GM12878 (cell line): ENCODE measurements around the gene KIRREL1. TPM values are rescaled to one million over a fixed set of nuclear protein-coding genes. Genes with fewer than 3 reads are reported as not detected.

Source experiments
- ATAC-seq: fragments of 200-7000 bp; cut with Tn5 transposase; 3 replicates; pipeline ENCODE4 v1.9.1; 2020; ENCODE audit warnings: mild to moderate bottlenecking, moderate library complexity
- BruUV-seq: library from RNA; stranded (reverse); fragments of 400-500 nt; replicated peaks from 2 replicates; lab custom pipeline; 2021; lab: Mats Ljungman, UMichigan
- CTCF ChIA-PET: fragments of 300-600 bp; sonication (Branson Sonifier 250); formaldehyde crosslinking; extraction: SDS; loops from one replicate; lab custom pipeline; 2021; ENCODE audit warnings: inconsistent platforms; lab: Yijun Ruan, JAX
- POLR2A ChIA-PET: fragments of 350-600 bp; formaldehyde crosslinking; extraction: SDS; loops from one replicate; lab custom pipeline; 2021; ENCODE audit warnings: inconsistent platforms; lab: Charles Lee
- RAD21 ChIA-PET: fragments of 300-600 bp; sonication (Branson Sonifier 250); formaldehyde crosslinking; loops from one replicate; lab custom pipeline; 2023; ENCODE audit warnings: antibody characterized with exemption; ENCODE audit not compliant: unreplicated experiment; lab: Charles Lee
- SMC1A ChIA-PET: fragments of 300-600 bp; sonication (Branson Sonifier 250); formaldehyde crosslinking; loops from one replicate; lab custom pipeline; 2023; ENCODE audit not compliant: unreplicated experiment, uncharacterized antibody; lab: Charles Lee
- DNase-seq: peaks from one replicate; pipeline ENCODE4 v3.0.0-alpha.2; 2011; ENCODE audit warnings: low read depth, low spot score
- FAIRE-seq: peaks from 3 replicates; lab custom pipeline; 2011; peaks lifted over from hg19 to GRCh38; lab: Jason Lieb, UNC
- H2AFZ ChIP-seq: 2 replicates; pipeline ENCODE4 v1.6.0; 2011; ENCODE audit warnings: low read depth, low read length, control low read depth; ENCODE audit not compliant: control insufficient read depth
- H3K27ac ChIP-seq: 2 replicates; pipeline ENCODE4 v1.5.1; 2011; ENCODE audit warnings: control low read depth; ENCODE audit not compliant: control insufficient read depth, insufficient read depth
- H3K27me3 ChIP-seq, 2 experiments: replicated peaks in 1 of 2; 2 replicates each; pipeline versions ENCODE4 v1.6.0 to v1.6.1; 2011; ENCODE audit warnings: low read length in 1 of 2; ENCODE audit not compliant: control insufficient read depth in 2 of 2, insufficient read depth in 2 of 2
- H3K36me3 ChIP-seq, 2 experiments: 2 replicates each; pipeline ENCODE4 v1.5.1; 2011; ENCODE audit warnings: low read length in 1 of 2; ENCODE audit not compliant: control insufficient read depth in 2 of 2, insufficient read depth in 2 of 2
- H3K4me1 ChIP-seq: 2 replicates; pipeline ENCODE4 v1.6.1; 2011; ENCODE audit warnings: mild to moderate bottlenecking, low read length, moderate library complexity, mixed read lengths; ENCODE audit not compliant: control insufficient read depth, insufficient read depth
- H3K4me2 ChIP-seq: 2 replicates; pipeline ENCODE4 v1.6.0; 2011; ENCODE audit warnings: control low read depth; ENCODE audit not compliant: control insufficient read depth, insufficient read depth
- H3K4me3 ChIP-seq: fragments of 200-600 bp; sonication (generic); 2 replicates; pipeline ENCODE4 v1.5.1; 2016
- H3K79me2 ChIP-seq: 2 replicates; pipeline ENCODE4 v1.6.0; 2011; ENCODE audit warnings: low read length; ENCODE audit not compliant: control insufficient read depth, insufficient read depth
- H3K9ac ChIP-seq: 2 replicates; pipeline ENCODE4 v1.8.0; 2011; ENCODE audit warnings: low read length, control low read depth, mixed read lengths; ENCODE audit not compliant: control insufficient read depth, insufficient read depth
- H3K9me3 ChIP-seq: replicated peaks from 3 replicates; pipeline ENCODE4 v1.5.1; 2011; ENCODE audit warnings: mild to moderate bottlenecking, low read length; ENCODE audit not compliant: control insufficient read depth, insufficient read depth
- H4K20me1 ChIP-seq: 2 replicates; pipeline ENCODE4 v1.6.0; 2011; ENCODE audit not compliant: control insufficient read depth, insufficient read depth
- ATF7 ChIP-seq: fragments of 450-650 bp; IDR thresholded peaks from 2 replicates; pipeline ENCODE4 v1.6.1; 2016; ENCODE audit warnings: low read depth, mild to moderate bottlenecking
- BMI1 ChIP-seq: fragments of 450-650 bp; IDR thresholded peaks from 2 replicates; pipeline ENCODE4 v1.6.1; 2016; ENCODE audit warnings: mild to moderate bottlenecking, moderate library complexity, borderline replicate concordance
- BRCA1 ChIP-seq: IDR thresholded peaks from 2 replicates; pipeline ENCODE4 v1.6.1; 2011; ENCODE audit warnings: low read depth, low read length, improper control_type of control experiment
- EED ChIP-seq: sonication (generic); IDR thresholded peaks from 2 replicates; pipeline ENCODE4 v1.6.1; 2016; ENCODE audit warnings: antibody characterized with exemption, low read depth
- FOS ChIP-seq: IDR thresholded peaks from 3 replicates; pipeline ENCODE4 v1.6.1; 2011; ENCODE audit warnings: borderline replicate concordance; ENCODE audit not compliant: insufficient read length; ENCODE audit errors: extremely low read depth
- FOXK2 ChIP-seq: fragments of 450-650 bp; IDR thresholded peaks from 2 replicates; pipeline ENCODE4 v1.6.1; 2017; ENCODE audit warnings: mild to moderate bottlenecking, moderate library complexity
- GABPA ChIP-seq: IDR thresholded peaks from 2 replicates; pipeline ENCODE4 v1.6.1; 2014; ENCODE audit warnings: antibody characterized with exemption, low read depth, mild to moderate bottlenecking, inconsistent platforms
- MTA3 ChIP-seq: IDR thresholded peaks from 2 replicates; pipeline ENCODE4 v1.6.1; 2012; ENCODE audit warnings: low read length, inconsistent platforms, borderline replicate concordance
- MXI1 ChIP-seq: fragments of 150-350 bp; IDR thresholded peaks from 2 replicates; pipeline ENCODE4 v1.6.1; 2011; ENCODE audit warnings: low read depth, mild to moderate bottlenecking, inconsistent platforms, low read length, improper control_type of control experiment
- NR2F1 ChIP-seq: fragments of 450-650 bp; conservative IDR thresholded peaks from 2 replicates; pipeline ENCODE4 v1.6.1; 2017; ENCODE audit warnings: mild to moderate bottlenecking
- POLR2AphosphoS5 ChIP-seq: IDR thresholded peaks from 2 replicates; pipeline ENCODE4 v1.6.1; 2011; ENCODE audit warnings: mild to moderate bottlenecking, low read length, inconsistent platforms
- RCOR1 ChIP-seq: conservative IDR thresholded peaks from 2 replicates; pipeline ENCODE4 v1.6.1; 2012; ENCODE audit warnings: low read depth, low read length, improper control_type of control experiment
- RELA ChIP-seq: fragments of 450-650 bp; IDR thresholded peaks from 2 replicates; pipeline ENCODE4 v1.8.0; 2014; ENCODE audit warnings: borderline replicate concordance; ENCODE audit not compliant: partially characterized antibody
- RUNX3 ChIP-seq: IDR thresholded peaks from 2 replicates; pipeline ENCODE4 v1.6.1; 2012; ENCODE audit warnings: low read length, inconsistent platforms
- SMAD5 ChIP-seq: IDR thresholded peaks from 2 replicates; pipeline ENCODE4 v1.6.1; 2016; ENCODE audit warnings: antibody characterized with exemption, low read depth
- STAT3 ChIP-seq: IDR thresholded peaks from 2 replicates; pipeline ENCODE4 v1.6.1; 2011; ENCODE audit warnings: low read depth, low read length, improper control_type of control experiment
- TBL1XR1 ChIP-seq: IDR thresholded peaks from 2 replicates; pipeline ENCODE4 v1.6.1; 2012; ENCODE audit warnings: low read depth, low read length, improper control_type of control experiment
- TCF3 ChIP-seq: IDR thresholded peaks from 2 replicates; pipeline ENCODE4 v1.6.1; 2012; ENCODE audit warnings: low read depth, mild to moderate bottlenecking, low read length, borderline replicate concordance; ENCODE audit not compliant: insufficient read depth
- YBX1 ChIP-seq: fragments of 450-650 bp; IDR thresholded peaks from 2 replicates; pipeline ENCODE4 v1.6.1; 2016; ENCODE audit warnings: antibody characterized with exemption
- YY1 ChIP-seq: IDR thresholded peaks from 2 replicates; pipeline ENCODE4 v1.6.1; 2011; ENCODE audit warnings: low read depth, mild to moderate bottlenecking, low read length
- ZNF622 ChIP-seq: fragments of 450-650 bp; IDR thresholded peaks from 2 replicates; pipeline ENCODE4 v1.6.1; 2017; ENCODE audit warnings: mild to moderate bottlenecking, inconsistent platforms
- WGBS: methylation state at CpG from one replicate; pipeline ENCODE4 v1.1.6; 2016; ENCODE audit warnings: low lambda C conversion rate; ENCODE audit not compliant: insufficient replicate concordance, insufficient coverage; ENCODE audit errors: missing lambda C conversion rate; 5-methylcytosine and 5-hydroxymethylcytosine counted together
- in situ Hi-C: fragments of 300-500 bp; cut with MboI; formaldehyde crosslinking; loops from 9 replicates; pipeline ENCODE4 v1.14.3; 2018; ENCODE audit warnings: mixed read lengths
- intact Hi-C: fragments of 100-400 bp; cut with micrococcal nuclease; formaldehyde crosslinking; loops from one replicate; pipeline ENCODE4 v1.14.2; 2022; ENCODE audit not compliant: unreplicated experiment
- polyA plus RNA-seq, 11 experiments: library from polyadenylated mRNA; depleted of rRNA in 4 of 11; unstranded in 6 of 11; stranded (reverse) in 5 of 11; fragments of >200 nt; fragmentation: Nextera tagmentation in 4 of 11; fragmentation: Illumina TruSeq in 1 of 11; extraction: Ambion mirVana in 4 of 11; extraction: Trizol in 1 of 11; gene quantifications; 1 replicate in 1 of 11; 2 replicates in 10 of 11; pipeline versions ENCODE4 v1.2.1 to v1.2.3, GENCODE V29; 2011 to 2016; ENCODE audit warnings: inconsistent platforms in 2 of 11, missing spikeins in 2 of 11, low read depth in 1 of 11
- total RNA-seq, 4 experiments: library from RNA; depleted of rRNA in 3 of 4; stranded (reverse); fragments of >200 nt in 3 of 4; fragmentation: Illumina TruSeq in 1 of 4; extraction: Trizol in 1 of 4; gene quantifications; 2 replicates each; pipeline versions ENCODE4 v1.2.1 to v1.2.3, GENCODE V29; 2013 to 2021
- TF ChIP-seq, protein P1 (sequence below): IDR thresholded peaks from 2 replicates; pipeline ENCODE4 v1.6.1; 2011; ENCODE audit warnings: mild to moderate bottlenecking, low read depth, low read length, moderate library complexity; ENCODE audit not compliant: insufficient replicate concordance
- TF ChIP-seq, protein P2 (sequence below): IDR thresholded peaks from 2 replicates; pipeline ENCODE4 v1.6.1; 2012; ENCODE audit warnings: low read depth, low read length, improper control_type of control experiment
- TF ChIP-seq, protein P3 (sequence below): fragments of 450-650 bp; IDR thresholded peaks from 2 replicates; pipeline ENCODE4 v1.6.1; 2016; ENCODE audit warnings: mild to moderate bottlenecking

KIRREL1 gene
- total and polyA plus RNA-seq, 10 of the 15 experiments (the other 5 are each of a cell fraction or from before 2014, with no cell fraction given) = 0.15 TPM; not detected in 9

DNA sequence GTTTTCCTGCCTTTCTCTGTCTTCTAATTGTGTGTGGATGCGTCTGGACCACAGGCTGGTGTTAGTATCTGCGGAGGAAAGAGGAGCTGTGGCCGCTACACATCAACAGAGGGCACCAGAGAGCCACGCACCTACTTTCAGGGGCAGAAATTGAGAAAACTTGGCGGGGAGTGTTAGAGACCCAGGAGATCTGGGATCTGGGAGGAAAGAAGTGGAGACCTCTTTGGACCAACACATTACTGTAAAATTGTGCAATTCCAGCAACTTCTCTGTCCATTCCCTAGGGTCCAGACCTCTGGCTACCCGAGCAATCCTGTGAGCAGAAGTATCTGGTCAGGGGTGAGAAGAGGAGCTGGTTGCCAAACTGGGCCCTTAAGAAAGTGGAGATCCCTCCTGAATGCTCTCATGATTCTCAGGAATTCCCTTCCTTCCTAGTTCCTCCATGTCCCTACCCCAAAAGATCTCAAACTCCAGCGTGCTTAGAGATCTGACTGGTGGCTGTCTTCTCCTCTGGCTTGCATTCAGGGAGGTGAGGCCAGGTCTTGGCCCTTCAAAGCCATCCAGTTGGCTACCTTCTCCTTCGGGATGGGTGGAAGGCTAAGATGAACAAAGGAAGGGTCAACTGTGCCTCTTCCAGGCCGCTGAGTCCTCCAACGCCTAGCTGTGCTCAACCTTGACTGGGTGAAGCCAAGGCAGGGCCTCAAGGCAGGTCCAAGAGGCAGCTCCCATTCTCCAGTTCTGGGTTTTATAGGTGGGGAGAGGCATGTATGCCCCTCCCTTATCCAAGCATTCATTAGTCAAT lies 1.2 kb upstream of the KIRREL1 start:
- no peaks in the 10 kb centered on the region for H3K79me2 ChIP-seq
- in situ Hi-C loops (no loop called here), intact Hi-C loops (loop anchor here (1.0 to 5.0 kb wide), 3 partner anchors 95 to 133 kb away; no protein-coding TSS in a partner anchor)
- BruUV-seq = no TSS peak
- H3K4me2 ChIP-seq = no peak overlapping the region
- no peaks in the 10 kb centered on the region for H3K9me3 ChIP-seq
- DNase-seq = no peak
- peak; percentile 83 for ATAC-seq
- no peak overlapping the region for H3K27ac ChIP-seq
- POLR2A ChIA-PET = no interaction called here
- CTCF ChIA-PET = interaction anchor here (0.6 to 4.4 kb wide), 25 partner anchors 8 to 1096 kb away, joined by 3 to 115 read pairs (median 4); a partner anchor contains a TSS
- FAIRE-seq = peak; percentile 27
- H4K20me1 ChIP-seq = peaks cover 2% of the 10 kb centered on the region; the same call in 1 of the 2 replicates
- no peaks in the 10 kb centered on the region for H3K4me1 ChIP-seq
- no peaks in the 10 kb centered on the region for H3K36me3 ChIP-seq
- WGBS = 19% methylated on average over 10 of the region's 10 CpGs
- no peak overlapping the region for H3K4me3 ChIP-seq
- H3K9ac ChIP-seq = no peak overlapping the region
- RAD21 ChIA-PET = interaction anchor here (0.9 to 3.5 kb wide), 7 partner anchors 35 to 504 kb away, joined by 3 to 39 read pairs (median 3); no protein-coding TSS in a partner anchor
- H3K27me3 ChIP-seq = peaks cover 6 to 18% of the 10 kb centered on the region in 2 experiments; a peak in 3 of 4 replicates
- H2AFZ ChIP-seq = no peak overlapping the region
- SMC1A ChIA-PET = interaction anchor here (0.6 to 3.9 kb wide), 3 partner anchors 30 to 133 kb away, joined by 3 to 21 read pairs (median 10); no protein-coding TSS in a partner anchor
- no peak for TF ChIP-seq MXI1
- no peak for TF ChIP-seq TBL1XR1
- TF ChIP-seq RUNX3 = 0 out of 2 replicates have a peak, but pooled peaks have one; percentile 19
- TF ChIP-seq RELA = no peak
- no peak for TF ChIP-seq STAT3
- TF ChIP-seq, protein P1, sequence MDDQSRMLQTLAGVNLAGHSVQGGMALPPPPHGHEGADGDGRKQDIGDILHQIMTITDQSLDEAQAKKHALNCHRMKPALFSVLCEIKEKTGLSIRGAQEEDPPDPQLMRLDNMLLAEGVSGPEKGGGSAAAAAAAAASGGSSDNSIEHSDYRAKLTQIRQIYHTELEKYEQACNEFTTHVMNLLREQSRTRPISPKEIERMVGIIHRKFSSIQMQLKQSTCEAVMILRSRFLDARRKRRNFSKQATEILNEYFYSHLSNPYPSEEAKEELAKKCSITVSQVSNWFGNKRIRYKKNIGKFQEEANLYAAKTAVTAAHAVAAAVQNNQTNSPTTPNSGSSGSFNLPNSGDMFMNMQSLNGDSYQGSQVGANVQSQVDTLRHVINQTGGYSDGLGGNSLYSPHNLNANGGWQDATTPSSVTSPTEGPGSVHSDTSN = no peak
- no peak for TF ChIP-seq NR2F1
- TF ChIP-seq FOS = no peak
- no peak for TF ChIP-seq POLR2AphosphoS5
- TF ChIP-seq ATF7 = no peak
- no peak for TF ChIP-seq MTA3
- no peak for TF ChIP-seq GABPA
- no peak for TF ChIP-seq BRCA1
- no peak for TF ChIP-seq ZNF622
- TF ChIP-seq YY1 = 0 out of 2 replicates have a peak, but pooled peaks have one; percentile 32
- no peak for TF ChIP-seq YBX1
- TF ChIP-seq EED = no peak
- TF ChIP-seq RCOR1 = no peak
- TF ChIP-seq BMI1 = no peak
- TF ChIP-seq TCF3 = no peak
- TF ChIP-seq SMAD5 = no peak
- TF ChIP-seq, protein P2, sequence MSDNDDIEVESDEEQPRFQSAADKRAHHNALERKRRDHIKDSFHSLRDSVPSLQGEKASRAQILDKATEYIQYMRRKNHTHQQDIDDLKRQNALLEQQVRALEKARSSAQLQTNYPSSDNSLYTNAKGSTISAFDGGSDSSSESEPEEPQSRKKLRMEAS = no peak
- no peak for TF ChIP-seq FOXK2
- TF ChIP-seq, protein P3, sequence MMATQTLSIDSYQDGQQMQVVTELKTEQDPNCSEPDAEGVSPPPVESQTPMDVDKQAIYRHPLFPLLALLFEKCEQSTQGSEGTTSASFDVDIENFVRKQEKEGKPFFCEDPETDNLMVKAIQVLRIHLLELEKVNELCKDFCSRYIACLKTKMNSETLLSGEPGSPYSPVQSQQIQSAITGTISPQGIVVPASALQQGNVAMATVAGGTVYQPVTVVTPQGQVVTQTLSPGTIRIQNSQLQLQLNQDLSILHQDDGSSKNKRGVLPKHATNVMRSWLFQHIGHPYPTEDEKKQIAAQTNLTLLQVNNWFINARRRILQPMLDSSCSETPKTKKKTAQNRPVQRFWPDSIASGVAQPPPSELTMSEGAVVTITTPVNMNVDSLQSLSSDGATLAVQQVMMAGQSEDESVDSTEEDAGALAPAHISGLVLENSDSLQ = no peak
